Esophagus (tissue), 2 donors: ENCODE data around the gene KRR1. TPM values are rescaled to one million over a fixed set of nuclear protein-coding genes. Genes with fewer than 3 reads are reported as not detected.

Experiments used
- H3K27ac ChIP-seq, 2 donors: one replicate each; pipeline ENCODE4 v1.5.1; 2013; ENCODE audit warnings: low read depth in 2 of 2, mild to moderate bottlenecking in 2 of 2, inconsistent platforms in 1 of 2, low read length in 1 of 2, moderate library complexity in 1 of 2
- H3K27me3 ChIP-seq, 2 donors: one replicate each; pipeline ENCODE4 v1.6.1; 2013; ENCODE audit warnings: low read length in 2 of 2, control low read depth in 1 of 2, mild to moderate bottlenecking in 1 of 2; ENCODE audit not compliant: insufficient read depth in 2 of 2, control insufficient read depth in 1 of 2
- H3K36me3 ChIP-seq, 2 donors: one replicate each; pipeline ENCODE4 v1.6.1; 2013; ENCODE audit warnings: low read length in 1 of 2; ENCODE audit not compliant: control insufficient read depth in 2 of 2, insufficient read depth in 2 of 2
- H3K4me1 ChIP-seq, 2 donors: one replicate each; pipeline ENCODE4 v1.6.1; 2013; ENCODE audit warnings: low read length in 1 of 2; ENCODE audit not compliant: control insufficient read depth in 2 of 2, insufficient read depth in 2 of 2
- H3K4me3 ChIP-seq, 2 donors: one replicate each; pipeline ENCODE4 v1.5.1; 2013; ENCODE audit warnings: low read length in 2 of 2, mild to moderate bottlenecking in 2 of 2, low read depth in 1 of 2, moderate library complexity in 1 of 2
- H3K9me3 ChIP-seq, 2 donors: one replicate each; pipeline ENCODE4 v1.6.1; 2013; ENCODE audit warnings: mild to moderate bottlenecking in 2 of 2, low read depth in 1 of 2, low read length in 1 of 2, moderate library complexity in 1 of 2; ENCODE audit not compliant: control insufficient read depth in 2 of 2, insufficient read depth in 1 of 2
- WGBS, 2 donors: extraction: QIAGEN DNeasy Blood & Tissue Kit; methylation state at CpG; one replicate each; pipeline ENCODE4 v1.1.7; 2013; 5-methylcytosine and 5-hydroxymethylcytosine counted together
- polyA plus RNA-seq, 2 donors: library from polyadenylated mRNA; stranded (reverse); fragments of 200-250 nt; gene quantifications; one replicate each; pipeline ENCODE4 v1.2.3, GENCODE V29; 2013
- donor health status: healthy with polysubstance abuse.
- donor health status: Bipolar disorder and iron deficiency.

Gene KRR1
- 10 to 100 TPM; 22.3 to 22.6 TPM for polyA plus RNA-seq

GRCh38 chr12:75511116-75512048 is at the start of gene KRR1:
Gene KRR1 (minus strand): TSS chr12:75511609. CDS start chr12:75511597, 12 bp downstream.
- no peaks in the 10 kb centered on the region for H3K4me1 ChIP-seq
- no peaks in the 10 kb centered on the region for H3K27me3 ChIP-seq
- no peaks in the 10 kb centered on the region for H3K36me3 ChIP-seq
- no peaks in the 10 kb centered on the region for H3K9me3 ChIP-seq
- WGBS, 2 donors: 5% methylated on average over 47 of the region's 47 CpGs
- H3K27ac ChIP-seq: peak within 1 kb of the TSS; percentile 66 to 87
- peak within 1 kb of the TSS; percentile 70 to 85 for H3K4me3 ChIP-seq

GRCh38 chr12:75560167-75560566 is 48.8 kb upstream of the KRR1 start:
- no peaks in the 10 kb centered on the region for H3K9me3 ChIP-seq
- 30 to 32% methylated on average over 2 of the region's 2 CpGs for WGBS, 2 donors
- H3K27me3 ChIP-seq: no peaks in the 10 kb centered on the region
- H3K27ac ChIP-seq: no peak overlapping the region
- no peaks in the 10 kb centered on the region for H3K4me1 ChIP-seq
- H3K36me3 ChIP-seq: no peaks in the 10 kb centered on the region
- no peak overlapping the region for H3K4me3 ChIP-seq

- H3K4me1 ChIP-seq: no peaks in the 10 kb centered on the region
- H3K27me3 ChIP-seq: no peaks in the 10 kb centered on the region
- WGBS, 2 donors: 94 to 95% methylated on average over 3 of the region's 3 CpGs
- no peak overlapping the region for H3K4me3 ChIP-seq
- no peak overlapping the region for H3K27ac ChIP-seq
- no peaks in the 10 kb centered on the region for H3K9me3 ChIP-seq
- no peaks in the 10 kb centered on the region for H3K36me3 ChIP-seq
Observed at GRCh38 chr12:75558287-75558686, 46.9 kb upstream of the KRR1 start.

GRCh38 chr12:75556311-75556899 is 45.0 kb upstream of the KRR1 start:
- no peaks in the 10 kb centered on the region for H3K4me1 ChIP-seq
- H3K36me3 ChIP-seq: no peaks in the 10 kb centered on the region
- no peak overlapping the region for H3K27ac ChIP-seq
- no peaks in the 10 kb centered on the region for H3K9me3 ChIP-seq
- no peaks in the 10 kb centered on the region for H3K27me3 ChIP-seq
- 31 to 41% methylated on average over 3 of the region's 3 CpGs for WGBS, 2 donors
- no peak overlapping the region for H3K4me3 ChIP-seq

- Histone ChIP-seq H3K27me3 (no peaks in the 10 kb centered on the region), H3K36me3 (no peaks in the 10 kb centered on the region), H3K9me3 (no peaks in the 10 kb centered on the region), H3K4me3 (no peak overlapping the region), H3K4me1 (no peaks in the 10 kb centered on the region), H3K27ac (no peak overlapping the region)
- 65 to 85% methylated on average over 1 of the region's 1 CpG for WGBS, 2 donors
Observed at GRCh38 chr12:75554556-75554880, 43.1 kb upstream of the KRR1 start.

GRCh38 chr12:75553836-75554555 is 42.6 kb upstream of the KRR1 start:
- Histone ChIP-seq H3K27me3 (no peaks in the 10 kb centered on the region), H3K4me3 (no peak overlapping the region), H3K4me1 (no peaks in the 10 kb centered on the region), H3K9me3 (no peaks in the 10 kb centered on the region), H3K27ac (no peak overlapping the region), H3K36me3 (no peaks in the 10 kb centered on the region)
- 73 to 82% methylated on average over 3 of the region's 3 CpGs for WGBS, 2 donors

- H3K4me3 ChIP-seq: no peak overlapping the region
- no peaks in the 10 kb centered on the region for H3K4me1 ChIP-seq
- no peaks in the 10 kb centered on the region for H3K36me3 ChIP-seq
- H3K27me3 ChIP-seq: no peaks in the 10 kb centered on the region
- no peaks in the 10 kb centered on the region for H3K9me3 ChIP-seq
- H3K27ac ChIP-seq: no peak overlapping the region
- 51 to 56% methylated on average over 1 of the region's 1 CpG for WGBS, 2 donors
Observed at GRCh38 chr12:75553398-75553797, 42.0 kb upstream of the KRR1 start.

- H3K27ac ChIP-seq: no peak overlapping the region
Observed at GRCh38 chr12:75551477-75551876, 40.1 kb upstream of the KRR1 start.

GRCh38 chr12:75550401-75551240 is 39.2 kb upstream of the KRR1 start:
- H3K27ac ChIP-seq: no peak overlapping the region
- 31 to 43% methylated on average over 8 of the region's 8 CpGs for WGBS, 2 donors
- H3K27me3 ChIP-seq: no peaks in the 10 kb centered on the region
- no peaks in the 10 kb centered on the region for H3K9me3 ChIP-seq
- no peaks in the 10 kb centered on the region for H3K4me1 ChIP-seq
- no peaks in the 10 kb centered on the region for H3K36me3 ChIP-seq
- H3K4me3 ChIP-seq: no peak overlapping the region

More at GRCh38 chr12:75551477-75551876, 40.1 kb upstream of the KRR1 start:
- Histone ChIP-seq H3K27me3 (no peaks in the 10 kb centered on the region), H3K9me3 (no peaks in the 10 kb centered on the region), H3K4me1 (no peaks in the 10 kb centered on the region), H3K36me3 (no peaks in the 10 kb centered on the region), H3K4me3 (no peak overlapping the region)
